Measurements from ENCODE around the gene DSE.
"Not testable (repeated sequence)": the region's sequence is repeated elsewhere in the genome, so short reads cannot be mapped to it uniquely, and the experiment has no call there.

DSE gene

DNA sequence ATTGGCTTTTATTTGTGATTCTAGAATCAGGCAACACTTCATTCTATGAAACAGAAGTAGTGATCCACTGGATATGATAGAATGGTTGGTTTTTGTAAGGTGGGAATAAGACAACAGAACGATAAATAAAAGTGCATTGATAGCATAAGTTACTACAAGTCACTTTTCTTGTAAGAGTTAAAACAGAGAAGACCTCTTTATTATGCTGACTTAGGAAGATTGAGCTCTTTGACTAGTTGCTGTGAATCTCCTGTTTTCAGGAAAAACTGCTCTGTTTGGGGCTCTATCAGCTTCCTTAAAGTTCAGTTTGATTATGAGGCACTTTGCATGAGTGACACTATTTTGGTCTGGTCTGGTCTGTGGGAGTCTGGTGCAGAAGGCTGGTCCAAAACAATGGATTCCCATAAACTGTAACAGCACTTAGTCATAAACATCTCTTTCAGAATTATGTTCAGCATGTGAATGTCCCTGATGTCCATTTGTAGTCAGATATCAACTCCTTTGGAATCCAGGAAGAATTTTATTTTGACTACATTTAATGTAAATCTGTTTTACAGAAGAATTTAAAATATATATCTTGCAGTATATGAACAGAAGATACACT, 35.0 kb upstream of the DSE start:
- no peak overlapping the region for H3K4me2 ChIP-seq (ENCODE audit: low read depth, low read length, poor library complexity, severe bottlenecking)
- no peaks in the 10 kb centered on the region for H3F3A ChIP-seq (ENCODE audit: insufficient read depth)
- no peaks in the 10 kb centered on the region for H3K9me2 ChIP-seq (replicated peaks; ENCODE audit: insufficient read depth, low read length)
- H4K20me1 ChIP-seq (ENCODE audit: low read depth, low read length): no peaks in the 10 kb centered on the region
- no peak overlapping the region for H3K9ac ChIP-seq (ENCODE audit: low read length)
- H3K4me3 ChIP-seq (ENCODE audit: insufficient read depth, low read length, poor library complexity, severe bottlenecking): no peak overlapping the region
- no peaks in the 10 kb centered on the region for H3K9me3 ChIP-seq (ENCODE audit: insufficient read depth, low read length)
- TF ChIP-seq EZH2phosphoT487 (conservative IDR thresholded peaks at IDR 0.05; ENCODE audit: low read length) (no peak), CTCF (IDR thresholded peaks at IDR 0.05; ENCODE audit: insufficient read depth, low read length, poor library complexity, severe bottlenecking) (no peak)
- no peak overlapping the region for H3K27ac ChIP-seq (ENCODE audit: low read depth, low read length)
- no peak overlapping the region for H2AFZ ChIP-seq (ENCODE audit: low read depth, low read length, severe bottlenecking)
- no peaks in the 10 kb centered on the region for H3K79me2 ChIP-seq (ENCODE audit: insufficient read depth, low read length)
- H3K36me3 ChIP-seq (ENCODE audit: low read length): no peaks in the 10 kb centered on the region
- H3K27me3 ChIP-seq (ENCODE audit: low read length): no peaks in the 10 kb centered on the region

- H2AFZ ChIP-seq (ENCODE audit: low read depth, low read length, severe bottlenecking): no peak overlapping the region
- no peaks in the 10 kb centered on the region for H3K79me2 ChIP-seq (ENCODE audit: insufficient read depth, low read length)
- H3K27ac ChIP-seq (ENCODE audit: low read depth, low read length): no peak overlapping the region
- H3K27me3 ChIP-seq (ENCODE audit: low read length): no peaks in the 10 kb centered on the region
- H3K9me3 ChIP-seq (ENCODE audit: insufficient read depth, low read length): no peaks in the 10 kb centered on the region
- H3F3A ChIP-seq (ENCODE audit: insufficient read depth): no peaks in the 10 kb centered on the region
- H3K9ac ChIP-seq (ENCODE audit: low read length): no peak overlapping the region
- H3K4me2 ChIP-seq (ENCODE audit: low read depth, low read length, poor library complexity, severe bottlenecking): no peak overlapping the region
- no peaks in the 10 kb centered on the region for H3K36me3 ChIP-seq (ENCODE audit: low read length)
- no peaks in the 10 kb centered on the region for H3K9me2 ChIP-seq (replicated peaks; ENCODE audit: insufficient read depth, low read length)
- H4K20me1 ChIP-seq (ENCODE audit: low read depth, low read length): no peaks in the 10 kb centered on the region
- TF ChIP-seq CTCF (IDR thresholded peaks at IDR 0.05; ENCODE audit: insufficient read depth, low read length, poor library complexity, severe bottlenecking): no peak
- TF ChIP-seq EZH2phosphoT487 (conservative IDR thresholded peaks at IDR 0.05; ENCODE audit: low read length): no peak
- no peak overlapping the region for H3K4me3 ChIP-seq (ENCODE audit: insufficient read depth, low read length, poor library complexity, severe bottlenecking)
Observed at GRCh38 chr6:116338943-116339342, 31.8 kb upstream of the DSE start.

GRCh38 chr6:116340625-116341024, 30.1 kb upstream of the DSE start:
- not testable (repeated sequence) for H3K9me3 ChIP-seq (ENCODE audit: insufficient read depth, low read length); H2AFZ ChIP-seq (ENCODE audit: low read depth, low read length, severe bottlenecking); H3K9ac ChIP-seq (ENCODE audit: low read length); H3K79me2 ChIP-seq (ENCODE audit: insufficient read depth, low read length); H3K9me2 ChIP-seq (replicated peaks; ENCODE audit: insufficient read depth, low read length); H3K36me3 ChIP-seq (ENCODE audit: low read length); H3K4me3 ChIP-seq (ENCODE audit: insufficient read depth, low read length, poor library complexity, severe bottlenecking); H3F3A ChIP-seq (ENCODE audit: insufficient read depth); H3K27ac ChIP-seq (ENCODE audit: low read depth, low read length); H3K27me3 ChIP-seq (ENCODE audit: low read length); H4K20me1 ChIP-seq (ENCODE audit: low read depth, low read length); H3K4me2 ChIP-seq (ENCODE audit: low read depth, low read length, poor library complexity, severe bottlenecking)

DNA sequence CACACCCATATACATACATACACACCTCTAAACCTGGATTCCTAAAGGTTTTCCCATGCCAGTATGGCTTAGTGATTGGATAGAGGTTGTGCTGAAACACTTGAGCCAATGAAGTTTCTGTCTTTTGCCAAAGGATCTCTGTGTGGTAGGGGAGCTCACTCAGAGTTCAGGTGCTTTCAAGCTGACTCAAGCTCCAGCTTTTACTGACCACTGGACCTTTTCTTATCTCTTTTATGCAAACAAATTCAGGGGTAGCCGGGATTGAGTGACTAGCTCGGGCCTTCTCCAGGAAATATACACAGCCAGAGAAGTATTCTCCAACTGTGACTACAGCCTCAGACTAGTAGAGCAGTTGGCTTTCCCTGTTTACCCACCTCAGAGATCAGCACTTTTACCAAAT, 21.5 kb upstream of the DSE start:
- TF ChIP-seq CTCF (IDR thresholded peaks at IDR 0.05; ENCODE audit: insufficient read depth, low read length, poor library complexity, severe bottlenecking) (no peak), EZH2phosphoT487 (conservative IDR thresholded peaks at IDR 0.05; ENCODE audit: low read length) (no peak)
- no peak overlapping the region for H3K27ac ChIP-seq (ENCODE audit: low read depth, low read length)
- no peak overlapping the region for H3K4me2 ChIP-seq (ENCODE audit: low read depth, low read length, poor library complexity, severe bottlenecking)
- no peak overlapping the region for H3K4me3 ChIP-seq (ENCODE audit: insufficient read depth, low read length, poor library complexity, severe bottlenecking)
- no peaks in the 10 kb centered on the region for H3K9me2 ChIP-seq (replicated peaks; ENCODE audit: insufficient read depth, low read length)
- no peaks in the 10 kb centered on the region for H3K36me3 ChIP-seq (ENCODE audit: low read length)
- H3K9ac ChIP-seq (ENCODE audit: low read length): no peak overlapping the region
- no peak overlapping the region for H2AFZ ChIP-seq (ENCODE audit: low read depth, low read length, severe bottlenecking)
- H3K79me2 ChIP-seq (ENCODE audit: insufficient read depth, low read length): no peaks in the 10 kb centered on the region
- no peaks in the 10 kb centered on the region for H4K20me1 ChIP-seq (ENCODE audit: low read depth, low read length)
- H3K9me3 ChIP-seq (ENCODE audit: insufficient read depth, low read length): no peaks in the 10 kb centered on the region
- H3K27me3 ChIP-seq (ENCODE audit: low read length): no peaks in the 10 kb centered on the region; the same call in 1 of the 2 replicates
- no peaks in the 10 kb centered on the region for H3F3A ChIP-seq (ENCODE audit: insufficient read depth)
